ENCODE results near the gene B3GLCT. TPM values are rescaled to one million over a fixed set of nuclear protein-coding genes. Genes with fewer than 3 reads are reported as not detected.

Gene B3GLCT
- total and polyA plus RNA-seq, 2 experiments from 2014 or later = 2.2 to 4.4 TPM

DNA sequence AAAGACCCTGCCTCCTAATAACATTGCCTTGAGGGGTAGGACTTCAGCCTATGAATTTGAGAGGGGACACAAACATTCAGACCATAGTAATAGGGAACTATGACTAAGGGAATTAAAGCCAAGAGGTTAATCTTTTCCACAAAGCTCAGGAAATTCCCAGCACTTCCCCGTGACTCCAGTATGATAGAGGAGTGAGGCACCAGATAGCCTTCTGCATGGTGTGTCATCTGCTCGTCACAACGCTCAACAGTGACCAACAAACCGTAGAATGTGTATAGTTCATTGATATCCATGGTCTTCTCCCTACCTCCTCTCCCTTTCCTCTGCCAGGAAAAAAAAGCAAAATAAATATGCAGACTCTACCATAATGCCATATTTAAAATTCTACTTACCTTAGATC is 64.4 kb downstream of the B3GLCT start (continued):
- TF ChIP-seq, protein P1, sequence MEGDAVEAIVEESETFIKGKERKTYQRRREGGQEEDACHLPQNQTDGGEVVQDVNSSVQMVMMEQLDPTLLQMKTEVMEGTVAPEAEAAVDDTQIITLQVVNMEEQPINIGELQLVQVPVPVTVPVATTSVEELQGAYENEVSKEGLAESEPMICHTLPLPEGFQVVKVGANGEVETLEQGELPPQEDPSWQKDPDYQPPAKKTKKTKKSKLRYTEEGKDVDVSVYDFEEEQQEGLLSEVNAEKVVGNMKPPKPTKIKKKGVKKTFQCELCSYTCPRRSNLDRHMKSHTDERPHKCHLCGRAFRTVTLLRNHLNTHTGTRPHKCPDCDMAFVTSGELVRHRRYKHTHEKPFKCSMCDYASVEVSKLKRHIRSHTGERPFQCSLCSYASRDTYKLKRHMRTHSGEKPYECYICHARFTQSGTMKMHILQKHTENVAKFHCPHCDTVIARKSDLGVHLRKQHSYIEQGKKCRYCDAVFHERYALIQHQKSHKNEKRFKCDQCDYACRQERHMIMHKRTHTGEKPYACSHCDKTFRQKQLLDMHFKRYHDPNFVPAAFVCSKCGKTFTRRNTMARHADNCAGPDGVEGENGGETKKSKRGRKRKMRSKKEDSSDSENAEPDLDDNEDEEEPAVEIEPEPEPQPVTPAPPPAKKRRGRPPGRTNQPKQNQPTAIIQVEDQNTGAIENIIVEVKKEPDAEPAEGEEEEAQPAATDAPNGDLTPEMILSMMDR (conservative IDR thresholded peaks at IDR 0.05; ENCODE audit: low read depth in 2 of 2) = no peak
- TF ChIP-seq, protein P2, sequence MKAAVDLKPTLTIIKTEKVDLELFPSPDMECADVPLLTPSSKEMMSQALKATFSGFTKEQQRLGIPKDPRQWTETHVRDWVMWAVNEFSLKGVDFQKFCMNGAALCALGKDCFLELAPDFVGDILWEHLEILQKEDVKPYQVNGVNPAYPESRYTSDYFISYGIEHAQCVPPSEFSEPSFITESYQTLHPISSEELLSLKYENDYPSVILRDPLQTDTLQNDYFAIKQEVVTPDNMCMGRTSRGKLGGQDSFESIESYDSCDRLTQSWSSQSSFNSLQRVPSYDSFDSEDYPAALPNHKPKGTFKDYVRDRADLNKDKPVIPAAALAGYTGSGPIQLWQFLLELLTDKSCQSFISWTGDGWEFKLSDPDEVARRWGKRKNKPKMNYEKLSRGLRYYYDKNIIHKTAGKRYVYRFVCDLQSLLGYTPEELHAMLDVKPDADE (IDR thresholded peaks at IDR 0.05) = no peak

DNA sequence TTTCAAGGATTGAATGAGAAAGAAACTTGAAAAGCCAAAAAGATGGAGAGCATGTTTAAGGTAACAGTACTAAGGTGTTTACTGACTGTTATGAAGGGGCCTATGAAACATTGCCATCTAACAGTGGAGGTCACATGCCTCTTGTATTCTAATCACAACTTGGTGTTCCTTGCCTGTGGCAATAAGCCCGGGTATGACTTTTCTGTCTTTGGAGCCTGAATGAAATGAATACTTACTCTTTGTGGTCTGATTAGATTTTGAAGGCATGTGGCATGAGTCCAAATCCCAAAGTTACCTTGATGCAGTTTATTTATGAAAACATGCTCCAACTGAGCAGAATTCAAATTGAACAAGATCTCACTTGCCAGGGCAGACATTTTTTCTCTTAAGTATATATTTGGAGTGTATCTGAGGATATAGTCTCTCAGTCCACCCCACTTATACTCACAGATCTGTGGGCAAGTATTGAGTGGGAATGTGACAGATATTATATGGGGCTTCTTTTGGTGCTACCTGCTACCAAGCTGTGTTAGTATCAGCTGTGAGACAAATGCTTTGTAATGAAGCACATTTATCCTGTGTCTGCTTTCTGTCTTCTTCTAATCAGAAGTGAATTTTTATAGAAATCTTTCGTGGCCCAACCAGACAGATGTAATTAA is 67.5 kb downstream of the B3GLCT start:
- no peak overlapping the region for H3K4me3 ChIP-seq
- no peak overlapping the region for H3K4me2 ChIP-seq
- no peaks in the 10 kb centered on the region for H4K20me1 ChIP-seq (replicated peaks; ENCODE audit: insufficient read depth)
- DNase-seq (ENCODE audit: low spot score) (no peak), ATAC-seq (no peak)
- H3K27me3 ChIP-seq (ENCODE audit: insufficient read depth) = no peaks in the 10 kb centered on the region
- H3K36me3 Mint-ChIP-seq (ENCODE audit: low read depth) = peaks cover 35% of the 10 kb centered on the region
- H3K9me2 ChIP-seq (ENCODE audit: insufficient read depth) = peaks cover 4% of the 10 kb centered on the region; the same call in 1 of the 2 replicates
- no peaks in the 10 kb centered on the region for H3K4me1 ChIP-seq (ENCODE audit: insufficient read depth)
- H3K4me1 Mint-ChIP-seq = no peaks in the 10 kb centered on the region
- no peak overlapping the region for H3K27ac ChIP-seq (ENCODE audit: low read depth)
- H3K9me3 Mint-ChIP-seq = peaks cover 30% of the 10 kb centered on the region
- no peaks in the 10 kb centered on the region for H3K79me2 ChIP-seq (replicated peaks; ENCODE audit: insufficient read depth)
- no peaks in the 10 kb centered on the region for H3F3A ChIP-seq (replicated peaks; ENCODE audit: low read depth)
- H3K36me3 ChIP-seq (ENCODE audit: insufficient read depth) = peaks cover 8% of the 10 kb centered on the region
- no peak overlapping the region for H3K27ac Mint-ChIP-seq
- H3K27me3 Mint-ChIP-seq (ENCODE audit: insufficient read depth, low read depth, poor library complexity) = peaks cover 4% of the 10 kb centered on the region
- no peak overlapping the region for H2AFZ ChIP-seq
- no peak overlapping the region for H3K4me3 Mint-ChIP-seq
- TF ChIP-seq NANOG (IDR thresholded peaks at IDR 0.05; ENCODE audit: borderline replicate concordance) (no peak), EZH2phosphoT487 (IDR thresholded peaks at IDR 0.05; ENCODE audit: unreplicated experiment) (no peak), POLR2AphosphoS5 (IDR thresholded peaks at IDR 0.05; ENCODE audit: low read depth) (no peak), EZH2 (IDR thresholded peaks at IDR 0.05; ENCODE audit: low read depth, unreplicated experiment) (no peak), ZNF331 (CRISPR knock-in tag; IDR thresholded peaks at IDR 0.05; ENCODE audit: low read depth) (no peak), STAT1 (IDR thresholded peaks at IDR 0.05; ENCODE audit: unreplicated experiment) (no peak), ZNF114 (CRISPR knock-in tag; IDR thresholded peaks at IDR 0.05) (no peak), JUNB (IDR thresholded peaks at IDR 0.05; ENCODE audit: unreplicated experiment) (no peak), CREB1 (CRISPR knock-in tag; IDR thresholded peaks at IDR 0.05; ENCODE audit: low read depth) (no peak)
- TF ChIP-seq, protein P1 (conservative IDR thresholded peaks at IDR 0.05; ENCODE audit: low read depth in 2 of 2) = no peak
- TF ChIP-seq, protein P2 (IDR thresholded peaks at IDR 0.05) = no peak
- TF ChIP-seq, protein P3, sequence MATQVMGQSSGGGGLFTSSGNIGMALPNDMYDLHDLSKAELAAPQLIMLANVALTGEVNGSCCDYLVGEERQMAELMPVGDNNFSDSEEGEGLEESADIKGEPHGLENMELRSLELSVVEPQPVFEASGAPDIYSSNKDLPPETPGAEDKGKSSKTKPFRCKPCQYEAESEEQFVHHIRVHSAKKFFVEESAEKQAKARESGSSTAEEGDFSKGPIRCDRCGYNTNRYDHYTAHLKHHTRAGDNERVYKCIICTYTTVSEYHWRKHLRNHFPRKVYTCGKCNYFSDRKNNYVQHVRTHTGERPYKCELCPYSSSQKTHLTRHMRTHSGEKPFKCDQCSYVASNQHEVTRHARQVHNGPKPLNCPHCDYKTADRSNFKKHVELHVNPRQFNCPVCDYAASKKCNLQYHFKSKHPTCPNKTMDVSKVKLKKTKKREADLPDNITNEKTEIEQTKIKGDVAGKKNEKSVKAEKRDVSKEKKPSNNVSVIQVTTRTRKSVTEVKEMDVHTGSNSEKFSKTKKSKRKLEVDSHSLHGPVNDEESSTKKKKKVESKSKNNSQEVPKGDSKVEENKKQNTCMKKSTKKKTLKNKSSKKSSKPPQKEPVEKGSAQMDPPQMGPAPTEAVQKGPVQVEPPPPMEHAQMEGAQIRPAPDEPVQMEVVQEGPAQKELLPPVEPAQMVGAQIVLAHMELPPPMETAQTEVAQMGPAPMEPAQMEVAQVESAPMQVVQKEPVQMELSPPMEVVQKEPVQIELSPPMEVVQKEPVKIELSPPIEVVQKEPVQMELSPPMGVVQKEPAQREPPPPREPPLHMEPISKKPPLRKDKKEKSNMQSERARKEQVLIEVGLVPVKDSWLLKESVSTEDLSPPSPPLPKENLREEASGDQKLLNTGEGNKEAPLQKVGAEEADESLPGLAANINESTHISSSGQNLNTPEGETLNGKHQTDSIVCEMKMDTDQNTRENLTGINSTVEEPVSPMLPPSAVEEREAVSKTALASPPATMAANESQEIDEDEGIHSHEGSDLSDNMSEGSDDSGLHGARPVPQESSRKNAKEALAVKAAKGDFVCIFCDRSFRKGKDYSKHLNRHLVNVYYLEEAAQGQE (IDR thresholded peaks at IDR 0.05; ENCODE audit: unreplicated experiment) = no peak
